ENCODE data around the gene TRIM27.
A peak's percentile ranks its signal among the peaks of the same experiment; 100 is the strongest.
"Not testable (repeated sequence)": the region's sequence is repeated elsewhere in the genome, so short reads cannot be mapped to it uniquely, and the experiment has no call there.

The TRIM27 gene

GRCh38 chr6:28943223-28943556, 19.4 kb upstream of the TRIM27 start:
- no peak for DNase-seq (ENCODE audit: low spot score)

GRCh38 chr6:28941684-28942448, 18.1 kb upstream of the TRIM27 start:
- no peak for DNase-seq (ENCODE audit: low spot score)

GRCh38 chr6:28940858-28941683, 17.3 kb upstream of the TRIM27 start:
- DNase-seq (ENCODE audit: low spot score): peak; percentile 80

- DNase-seq (ENCODE audit: low spot score): peak; percentile 71
Measured at GRCh38 chr6:28940294-28940857, 16.6 kb upstream of the TRIM27 start.

- DNase-seq (ENCODE audit: low spot score): no peak
Measured at GRCh38 chr6:28933069-28933468, 9.3 kb upstream of the TRIM27 start.

- no peak for DNase-seq (ENCODE audit: low spot score)
Measured at GRCh38 chr6:28929887-28930620, 6.3 kb upstream of the TRIM27 start.

- not testable (repeated sequence) for DNase-seq (ENCODE audit: low spot score)
Measured at GRCh38 chr6:28929339-28929738, 5.6 kb upstream of the TRIM27 start.

- no peak for DNase-seq (ENCODE audit: low spot score)
Measured at GRCh38 chr6:28927846-28928245, 4.1 kb upstream of the TRIM27 start.

GRCh38 chr6:28922821-28923317, 916 bp downstream of the TRIM27 start:
- DNase-seq (ENCODE audit: low spot score): peak; percentile 60

GRCh38 chr6:28922004-28922820, 1.6 kb downstream of the TRIM27 start:
- DNase-seq (ENCODE audit: low spot score): no peak

- no peak for DNase-seq (ENCODE audit: low spot score)
Measured at GRCh38 chr6:28920281-28920680, 3.5 kb downstream of the TRIM27 start.

- no peak for DNase-seq (ENCODE audit: low spot score)
Measured at GRCh38 chr6:28914941-28915340, 8.8 kb downstream of the TRIM27 start.

GRCh38 chr6:28910901-28911690, 12.7 kb downstream of the TRIM27 start:
- no peak for DNase-seq (ENCODE audit: low spot score)

- DNase-seq (ENCODE audit: low spot score): no peak
Measured at GRCh38 chr6:28907394-28907793, 16.4 kb downstream of the TRIM27 start.

- DNase-seq (ENCODE audit: low spot score): no peak
Measured at GRCh38 chr6:28906669-28907068, 17.1 kb downstream of the TRIM27 start.

- no peak for DNase-seq (ENCODE audit: low spot score)
Measured at GRCh38 chr6:28903686-28904085, 20.1 kb downstream of the TRIM27 start.

GRCh38 chr6:28901831-28902230, 22.0 kb downstream of the TRIM27 start:
- no peak for DNase-seq (ENCODE audit: low spot score)

- no peak for DNase-seq (ENCODE audit: low spot score)
Measured at GRCh38 chr6:28900577-28901256, 23.1 kb downstream of the TRIM27 start.

- DNase-seq (ENCODE audit: low spot score): no peak
Measured at GRCh38 chr6:28898710-28898965, 25.1 kb downstream of the TRIM27 start.

- no peak for DNase-seq (ENCODE audit: low spot score)
Measured at GRCh38 chr6:28897369-28897745, 26.4 kb downstream of the TRIM27 start.

Data from ecto neural progenitor cell (in vitro differentiated cells).